Heart right ventricle (tissue), 16 donors: ENCODE results near the gene SLC35B2. TPM values are rescaled to one million over a fixed set of nuclear protein-coding genes. Genes with fewer than 3 reads are reported as not detected.

ENCODE experiments used
- ATAC-seq, 8 donors: fragments of 200-7000 bp; cut with Tn5 transposase; one replicate each; pipeline ENCODE4 v1.9.1; 2020; ENCODE audit warnings: mild to moderate bottlenecking in 8 of 8, moderate library complexity in 8 of 8, moderate number of reproducible peaks in 1 of 8
- DNase-seq, 2 donors: peaks; one replicate each; pipeline ENCODE4 v3.0.0-alpha.2; 2020
- H3K27ac ChIP-seq, 10 donors: fragments of 200-600 bp; sonication (generic) in 2 of 10; one replicate each; pipeline versions ENCODE4 v1.5.0 to v1.8.0; 2020 to 2022; ENCODE audit warnings: mild to moderate bottlenecking in 3 of 10
- H3K27me3 ChIP-seq, 7 donors: fragments of 200-600 bp; one replicate each; pipeline ENCODE4 v1.8.0; 2021 to 2022; ENCODE audit warnings: mild to moderate bottlenecking in 2 of 7
- H3K36me3 ChIP-seq, 9 donors: fragments of 200-600 bp; sonication (generic) in 1 of 9; one replicate each; pipeline versions ENCODE4 v1.5.0 to v1.8.0; 2020 to 2022; ENCODE audit warnings: mild to moderate bottlenecking in 2 of 9
- H3K4me1 ChIP-seq, 9 donors: fragments of 200-600 bp; sonication (generic) in 1 of 9; one replicate each; pipeline versions ENCODE4 v1.5.0 to v1.8.0; 2020 to 2022; ENCODE audit warnings: mild to moderate bottlenecking in 4 of 9
- H3K4me3 ChIP-seq, 10 donors: fragments of 200-600 bp; sonication (generic) in 2 of 10; one replicate each; pipeline versions ENCODE4 v1.5.0 to v1.8.0; 2020 to 2022; ENCODE audit warnings: mild to moderate bottlenecking in 7 of 10, moderate library complexity in 2 of 10
- H3K9me3 ChIP-seq, 11 donors: fragments of 200-600 bp in 10 of 11; sonication (generic) in 2 of 11; one replicate each; pipeline versions ENCODE4 v1.5.0 to v1.8.0; 2013 to 2022; ENCODE audit warnings: mild to moderate bottlenecking in 2 of 11, control low read depth in 1 of 11, moderate library complexity in 1 of 11
- CTCF ChIP-seq, 9 donors: fragments of 200-600 bp; sonication (generic) in 2 of 9; IDR thresholded peaks; one replicate each; pipeline versions ENCODE4 v1.5.0 to v1.8.0; 2021 to 2022; ENCODE audit warnings: antibody characterized with exemption in 9 of 9, mild to moderate bottlenecking in 5 of 9, moderate library complexity in 1 of 9
- WGBS, 2 donors: extraction: QIAGEN DNeasy Blood & Tissue Kit; methylation state at CpG; one replicate each; pipeline ENCODE4 v1.1.7; 2013; ENCODE audit warnings: inconsistent platforms in 1 of 2; 5-methylcytosine and 5-hydroxymethylcytosine counted together
- intact Hi-C, 10 donors: fragments of 100-400 bp; cut with DNase I; formaldehyde crosslinking; loops; one replicate each; pipeline versions ENCODE4 v1.11.1 to v1.14.2; 2022
- polyA plus RNA-seq, 2 donors: library from polyadenylated mRNA; stranded (reverse); fragments of 200-250 nt; gene quantifications; one replicate each; pipeline ENCODE4 v1.2.3, GENCODE V29; 2013
- total RNA-seq, 10 donors: library from RNA; stranded (reverse); fragmentation: NEBNext Ultra II Directional in 3 of 10; extraction: Animal tissue kit (Norgen Biotek cat#: 25700) in 3 of 10; gene quantifications; one replicate each; pipeline versions ENCODE4 v1.2.1 to v1.2.4, GENCODE V29; 2021 to 2023
- donor health status: Arrhythmogenic right ventricular cardiomyopathy.
- donor health status: ischemic (EF 13 %, LVEDD 7.1; RV severe dilation, severe dysfunction).
- donor health status: healthy with polysubstance abuse.
- donor health status: DM: no; HTN: yes; CAD: no.
- donor health status: DM: no; HTN: no; CAD: no.
- donor health status: ischemic (EF 25% LVEDD 6.9; RV normal size, moderate dysfunction).
- donor health status: ischemic (EF 25% LVEDD 5.7; RV mildly dilated, moderate dysfunction).
- donor health status: healthy.
- donor health status: DM: yes; HTN: yes; CAD: no.
- donor health status: Ischemic cardiomyopathy.
- donor health status: ischemic (EF 35%, LVEDD 5.7; RV mildly dilated, moderate dysfunction).
- donor health status: nonischemic (EF 11% LVEDD 7.7; RV severe dilation, severe dysfunction).
- donor health status: DM: yes; HTN: yes; CAD: no.
- donor health status: PGD.
- donor health status: ischemic (EF 29% LVEDD 5.4; RV normal size, mild dysfunction).
- donor health status: nonischemic (EF 23%, LVEDD 6.1; RV moderate dilation, normal function).

SLC35B2 gene
- total and polyA plus RNA-seq, 12 donors, result 9.1 to 29.8 (median 23.7) TPM

- DNase-seq (peak; percentile 70 to 82), ATAC-seq (peak; percentile 40 to 71 (median 58))
- no peaks in the 10 kb centered on the region for H3K27me3 ChIP-seq
- peaks cover 2 to 49% (median 40%) of the 10 kb centered on the region in 9 donors for H3K36me3 ChIP-seq
- TF ChIP-seq CTCF (IDR thresholded peaks at IDR 0.05), result no peak
- H3K27ac ChIP-seq, result peak overlapping the region; percentile 93 to 100 (median 98)
- H3K4me1 ChIP-seq, result peaks cover 9 to 57% (median 44%) of the 10 kb centered on the region in 9 donors
- intact Hi-C loops, result no loop called here
- H3K4me3 ChIP-seq, result peak overlapping the region; percentile 68 to 98 (median 86)
- 1% methylated on average over 52 of the region's 52 CpGs for WGBS, 2 donors
- no peaks in the 10 kb centered on the region for H3K9me3 ChIP-seq
Measured at GRCh38 chr6:44247338-44248302, 9.7 kb downstream of the SLC35B2 start.

- TF ChIP-seq CTCF (IDR thresholded peaks at IDR 0.05), result no peak
Measured at GRCh38 chr6:44246663-44247337, 10.5 kb downstream of the SLC35B2 start, which contains the start of gene HSP90AB1. Gene HSP90AB1, plus strand, starts transcription at chr6:44247101. Its CDS starts 1,529 bp downstream, at chr6:44248630.

GRCh38 chr6:44245912-44246662 lies 11.2 kb downstream of the SLC35B2 start:
- peak in 7 of 9 donors; percentile 21 to 66 (median 35) for TF ChIP-seq CTCF (IDR thresholded peaks at IDR 0.05)
- H3K9me3 ChIP-seq, result no peaks in the 10 kb centered on the region
- intact Hi-C loops, result no loop called here
- H3K27ac ChIP-seq, result peak overlapping the region; percentile 93 to 100 (median 98)
- H3K27me3 ChIP-seq, result no peaks in the 10 kb centered on the region
- peaks cover 9 to 45% (median 38%) of the 10 kb centered on the region in 9 donors for H3K4me1 ChIP-seq
- H3K4me3 ChIP-seq, result peak overlapping the region; percentile 68 to 98 (median 86)
- DNase-seq, result peak; percentile 92 to 93
- peak; percentile 79 to 90 (median 80) for ATAC-seq
- WGBS, 2 donors, result 1% methylated on average over 61 to 62 of the region's 62 CpGs
- peaks cover 0 to 34% (median 25%) of the 10 kb centered on the region in 9 donors for H3K36me3 ChIP-seq

More at GRCh38 chr6:44246663-44247337, 10.5 kb downstream of the SLC35B2 start, which contains the start of gene HSP90AB1:
- Histone ChIP-seq H3K27ac (peak within 1 kb of the TSS; percentile 93 to 100 (median 98)), H3K36me3 (peaks cover 0 to 41% (median 32%) of the 10 kb centered on the region in 9 donors), H3K4me3 (peak within 1 kb of the TSS; percentile 68 to 98 (median 86)), H3K27me3 (no peaks in the 10 kb centered on the region), H3K4me1 (peaks cover 9 to 52% (median 44%) of the 10 kb centered on the region in 9 donors), H3K9me3 (no peaks in the 10 kb centered on the region)
- peak; percentile 90 to 95 for DNase-seq
- peak; percentile 86 to 93 (median 90) for ATAC-seq
- intact Hi-C loops, result no loop called here
- 0% methylated on average over 34 of the region's 34 CpGs for WGBS, 2 donors
